GM19468 (cell line): ENCODE measurements around the gene MEPCE.
"Not testable (repeated sequence)": the region's sequence is repeated elsewhere in the genome, so short reads cannot be mapped to it uniquely, and the experiment has no call there.

Source experiments
- ATAC-seq: cut with Tn5 transposase; IDR thresholded peaks from one replicate; pipeline ENCODE4 v1.9.1; 2021; ENCODE audit warnings: mild to moderate bottlenecking, moderate library complexity, moderate number of reproducible peaks; ENCODE audit not compliant: unreplicated experiment; ENCODE audit errors: extremely low read depth

Gene MEPCE

GRCh38 chr7:100453854-100454253, 24.2 kb downstream of the MEPCE start:
- not testable (repeated sequence) for ATAC-seq

GRCh38 chr7:100455206-100455605, 25.6 kb downstream of the MEPCE start:
- ATAC-seq, result no peak

GRCh38 chr7:100456562-100456961, 26.9 kb downstream of the MEPCE start:
- ATAC-seq, result no peak

- no peak for ATAC-seq
These were observed 27.4 kb downstream of the MEPCE start for GRCh38 chr7:100457033-100457432.

GRCh38 chr7:100464210-100464660, 34.6 kb downstream of the MEPCE start, which contains the start of gene SPACDR:
SPACDR (minus strand) TSS chr7:100464260; CDS start chr7:100464025, 235 bp downstream.
- no peak for ATAC-seq

- no peak for ATAC-seq
These were observed 35.2 kb downstream of the MEPCE start for GRCh38 chr7:100464791-100465190.

GRCh38 chr7:100465299-100465698, 35.7 kb downstream of the MEPCE start:
- ATAC-seq, result no peak

GRCh38 chr7:100465702-100466311, 36.2 kb downstream of the MEPCE start:
- no peak for ATAC-seq

- ATAC-seq, result no peak
These were observed 37.3 kb downstream of the MEPCE start for GRCh38 chr7:100466653-100467605.

- no peak for ATAC-seq
These were observed 38.2 kb downstream of the MEPCE start for GRCh38 chr7:100467638-100468373.

- ATAC-seq, result no peak
These were observed 39.8 kb downstream of the MEPCE start for GRCh38 chr7:100469227-100470044.

GRCh38 chr7:100471021-100471420, 41.4 kb downstream of the MEPCE start:
- ATAC-seq, result no peak

GRCh38 chr7:100472121-100472851, 42.7 kb downstream of the MEPCE start:
- ATAC-seq, result no peak

- ATAC-seq, result no peak
These were observed 43.3 kb downstream of the MEPCE start for GRCh38 chr7:100472854-100473499.

- no peak for ATAC-seq
These were observed 45.9 kb downstream of the MEPCE start for GRCh38 chr7:100475549-100475948.

- no peak for ATAC-seq
These were observed 46.6 kb downstream of the MEPCE start for GRCh38 chr7:100476101-100476780.

GRCh38 chr7:100476903-100477870, 47.6 kb downstream of the MEPCE start:
- ATAC-seq, result no peak
